K562 (cell line): ENCODE data around the gene NT5C1B.

ENCODE experiments used
- ASH1L ChIP-seq: fragments of 450-650 bp; IDR thresholded peaks from 2 replicates; pipeline ENCODE4 v1.6.1; 2018; ENCODE audit warnings: borderline replicate concordance, mild to moderate bottlenecking, low read depth; ENCODE audit not compliant: partially characterized antibody
- ATF4 ChIP-seq: fragments of 450-650 bp; formaldehyde crosslinking; IDR thresholded peaks from 2 replicates; pipeline ENCODE4 v1.4.0; 2022; ENCODE audit warnings: mild to moderate bottlenecking, moderate library complexity
- FOXP1 ChIP-seq: sonication (generic); formaldehyde crosslinking; IDR thresholded peaks from 2 replicates; pipeline ENCODE4 v1.8.0; 2022; ENCODE audit warnings: mild to moderate bottlenecking, missing genetic modification reagents
- HDAC1 ChIP-seq, 2 experiments: fragments of 450-650 bp; IDR thresholded peaks; 2 replicates each; pipeline ENCODE4 v1.6.1; 2016 to 2017; ENCODE audit warnings: inconsistent platforms in 1 of 2, mild to moderate bottlenecking in 1 of 2, moderate library complexity in 1 of 2
- HDAC6 ChIP-seq: IDR thresholded peaks from 2 replicates; pipeline ENCODE4 v1.6.1; 2012; ENCODE audit warnings: low read depth, mild to moderate bottlenecking, control low read depth, inconsistent platforms, low read length, moderate library complexity
- MYC ChIP-seq, 2 experiments: fragments of 250-450 bp in 1 of 2; sonication (Bioruptor Pico) in 1 of 2; IDR thresholded peaks; 2 replicates each; pipeline versions ENCODE4 v1.5.1 to v1.6.1; 2012 to 2021; ENCODE audit warnings: low read depth in 2 of 2, borderline replicate concordance in 1 of 2, improper control_type of control experiment in 1 of 2, low read length in 1 of 2, mild to moderate bottlenecking in 1 of 2, moderate library complexity in 1 of 2
- POLR2B ChIP-seq: fragments of 450-650 bp; IDR thresholded peaks from 2 replicates; pipeline ENCODE4 v1.6.1; 2018; ENCODE audit warnings: low read depth; ENCODE audit not compliant: partially characterized antibody
- SMC3 ChIP-seq: conservative IDR thresholded peaks from 2 replicates; pipeline ENCODE4 v1.6.1; 2011; ENCODE audit warnings: low read depth, low read length, improper control_type of control experiment; ENCODE audit not compliant: insufficient read depth
- ZHX1 ChIP-seq: fragments of 150-350 bp; conservative IDR thresholded peaks from 2 replicates; pipeline ENCODE4 v1.6.1; 2014; ENCODE audit warnings: low read length
- ZNF76 ChIP-seq: fragments of 250-450 bp; sonication (Bioruptor Pico); IDR thresholded peaks from 2 replicates; pipeline ENCODE4 v1.4.0; 2020; ENCODE audit warnings: mild to moderate bottlenecking, moderate library complexity, borderline replicate concordance
- TF ChIP-seq, protein P1 (sequence below): fragments of 250-450 bp; sonication (Bioruptor Pico); IDR thresholded peaks from 2 replicates; pipeline ENCODE4 v1.8.0; 2021; ENCODE audit warnings: borderline replicate concordance, mild to moderate bottlenecking, moderate library complexity; ENCODE audit not compliant: poor library complexity, severe bottlenecking
- TF ChIP-seq, protein P2 (sequence below), 3 experiments: IDR thresholded peaks in 2 of 3; conservative IDR thresholded peaks in 1 of 3; 2 replicates each; pipeline ENCODE4 v1.5.1; 2011 to 2012; ENCODE audit warnings: low read length in 3 of 3, mild to moderate bottlenecking in 3 of 3, control low read depth in 2 of 3, improper control_type of control experiment in 1 of 3, inconsistent platforms in 1 of 3, low read depth in 1 of 3, mixed read lengths in 1 of 3, moderate library complexity in 1 of 3; ENCODE audit not compliant: insufficient read depth in 2 of 3
- TF ChIP-seq, protein P3 (sequence below), 2 experiments: fragments of 450-650 bp in 1 of 2; sonication (generic) in 1 of 2; formaldehyde crosslinking in 1 of 2; IDR thresholded peaks in 1 of 2; conservative IDR thresholded peaks in 1 of 2; 2 replicates each; pipeline versions ENCODE4 v1.6.1 to v1.8.1; 2016 to 2023; ENCODE audit warnings: mild to moderate bottlenecking in 2 of 2, moderate library complexity in 2 of 2, inconsistent platforms in 1 of 2, missing genetic modification reagents in 1 of 2

DNA sequence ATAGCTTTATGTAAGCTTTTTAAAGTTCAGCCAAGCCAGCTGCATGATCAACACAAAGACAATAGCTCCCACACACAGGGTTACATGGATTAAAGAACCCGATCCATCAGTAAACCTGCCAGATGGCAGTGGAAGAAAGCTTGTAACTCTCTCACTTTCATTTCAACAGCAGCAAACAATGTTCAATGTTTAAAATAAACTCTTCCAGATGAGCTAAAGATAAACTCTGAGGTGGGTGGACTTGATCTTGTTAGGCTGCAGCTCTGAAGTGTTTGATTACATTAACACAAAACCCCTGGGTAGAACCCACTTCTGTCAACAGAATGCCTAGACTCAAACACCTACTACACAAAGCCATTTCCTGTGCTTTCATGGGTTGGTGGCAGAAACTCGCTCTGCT lies 42.8 kb downstream of the NT5C1B start:
- TF ChIP-seq POLR2B (no peak), MYC (IDR thresholded peaks at IDR 0.05; ENCODE audit: low read depth, low read length) (no peak), MYC (CRISPR knock-in tag; IDR thresholded peaks at IDR 0.05; ENCODE audit: borderline replicate concordance, low read depth) (no peak), FOXP1 (CRISPR knock-in tag) (no peak), ZHX1 (no peak), ASH1L (no peak), SMC3 (no peak), HDAC1 (IDR thresholded peaks at IDR 0.05) (no peak), ATF4 (CRISPR knock-in tag) (no peak), ZNF76 (CRISPR knock-in tag) (no peak), HDAC6 (no peak)
- TF ChIP-seq, protein P1, sequence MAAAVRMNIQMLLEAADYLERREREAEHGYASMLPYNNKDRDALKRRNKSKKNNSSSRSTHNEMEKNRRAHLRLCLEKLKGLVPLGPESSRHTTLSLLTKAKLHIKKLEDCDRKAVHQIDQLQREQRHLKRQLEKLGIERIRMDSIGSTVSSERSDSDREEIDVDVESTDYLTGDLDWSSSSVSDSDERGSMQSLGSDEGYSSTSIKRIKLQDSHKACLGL (CRISPR knock-in tag) = no peak
- TF ChIP-seq, protein P2, sequence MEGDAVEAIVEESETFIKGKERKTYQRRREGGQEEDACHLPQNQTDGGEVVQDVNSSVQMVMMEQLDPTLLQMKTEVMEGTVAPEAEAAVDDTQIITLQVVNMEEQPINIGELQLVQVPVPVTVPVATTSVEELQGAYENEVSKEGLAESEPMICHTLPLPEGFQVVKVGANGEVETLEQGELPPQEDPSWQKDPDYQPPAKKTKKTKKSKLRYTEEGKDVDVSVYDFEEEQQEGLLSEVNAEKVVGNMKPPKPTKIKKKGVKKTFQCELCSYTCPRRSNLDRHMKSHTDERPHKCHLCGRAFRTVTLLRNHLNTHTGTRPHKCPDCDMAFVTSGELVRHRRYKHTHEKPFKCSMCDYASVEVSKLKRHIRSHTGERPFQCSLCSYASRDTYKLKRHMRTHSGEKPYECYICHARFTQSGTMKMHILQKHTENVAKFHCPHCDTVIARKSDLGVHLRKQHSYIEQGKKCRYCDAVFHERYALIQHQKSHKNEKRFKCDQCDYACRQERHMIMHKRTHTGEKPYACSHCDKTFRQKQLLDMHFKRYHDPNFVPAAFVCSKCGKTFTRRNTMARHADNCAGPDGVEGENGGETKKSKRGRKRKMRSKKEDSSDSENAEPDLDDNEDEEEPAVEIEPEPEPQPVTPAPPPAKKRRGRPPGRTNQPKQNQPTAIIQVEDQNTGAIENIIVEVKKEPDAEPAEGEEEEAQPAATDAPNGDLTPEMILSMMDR (IDR thresholded peaks at IDR 0.05 in 2 of 3, conservative IDR thresholded peaks at IDR 0.05 in 1 of 3; ENCODE audit: insufficient read depth in 2 of 3, low read depth in 1 of 3, low read length in 3 of 3) = no peak
- TF ChIP-seq, protein P3, sequence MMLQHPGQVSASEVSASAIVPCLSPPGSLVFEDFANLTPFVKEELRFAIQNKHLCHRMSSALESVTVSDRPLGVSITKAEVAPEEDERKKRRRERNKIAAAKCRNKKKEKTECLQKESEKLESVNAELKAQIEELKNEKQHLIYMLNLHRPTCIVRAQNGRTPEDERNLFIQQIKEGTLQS (IDR thresholded peaks at IDR 0.05) = no peak
- TF ChIP-seq, protein P3 (CRISPR knock-in tag; conservative IDR thresholded peaks at IDR 0.05) = no peak
